NCI-H345 treated with DMSO at 0.1 percent for 48 hours (cell line): ENCODE results near the gene CHST14.
A peak's percentile ranks its signal among the peaks of the same experiment; 100 is the strongest.

Experiments used
- DNase-seq: peaks from one replicate; lab custom pipeline; 2025; ENCODE audit not compliant: unreplicated experiment; lab: John Stamatoyannopoulos, UW

CHST14 gene

GRCh38 chr15:40487816-40488682 is 17.3 kb downstream of the CHST14 start:
- DNase-seq, result peak; percentile 93

GRCh38 chr15:40489274-40490175 is 18.7 kb downstream of the CHST14 start:
- DNase-seq, result no peak

- no peak for DNase-seq
Measured at GRCh38 chr15:40493089-40493840, 22.5 kb downstream of the CHST14 start.

DNA sequence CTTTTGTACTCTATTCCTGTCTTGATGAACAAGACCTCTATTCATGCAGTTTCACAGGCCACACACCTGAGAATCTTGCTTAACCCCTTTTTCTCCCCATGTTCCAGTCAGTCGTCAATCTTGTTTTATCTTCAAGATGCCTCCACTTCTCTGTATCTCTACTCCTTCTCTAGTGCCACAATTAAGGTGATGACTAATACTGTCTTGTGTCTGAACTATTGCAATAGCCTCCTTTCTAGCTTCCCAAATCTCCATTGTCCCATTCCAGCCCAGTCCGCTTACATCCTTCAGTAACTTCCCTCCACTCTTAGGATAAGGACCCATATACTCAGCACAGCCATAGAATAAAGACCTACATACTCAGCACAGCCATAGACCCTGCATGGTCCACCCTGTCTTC is 24.7 kb downstream of the CHST14 start:
- DNase-seq, result no peak

DNA sequence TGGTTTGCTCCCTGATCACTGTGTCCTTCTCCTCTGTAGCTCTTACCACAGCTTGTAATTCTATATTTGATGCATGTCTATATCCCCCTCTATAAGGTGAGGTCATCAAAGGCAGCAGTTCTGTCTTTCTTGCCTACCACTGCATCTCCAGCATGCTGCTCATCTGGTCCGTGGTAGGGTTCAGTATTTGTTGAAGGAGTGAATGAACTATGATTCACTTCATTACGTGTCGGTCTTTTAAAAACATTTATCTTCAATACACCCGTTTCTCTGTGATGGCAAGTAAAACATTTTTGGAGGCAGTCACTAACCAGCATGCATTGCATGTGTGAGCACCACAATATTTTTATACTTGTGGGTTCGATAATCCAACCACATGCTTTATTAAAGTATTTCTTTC is 27.6 kb downstream of the CHST14 start:
- no peak for DNase-seq

DNA sequence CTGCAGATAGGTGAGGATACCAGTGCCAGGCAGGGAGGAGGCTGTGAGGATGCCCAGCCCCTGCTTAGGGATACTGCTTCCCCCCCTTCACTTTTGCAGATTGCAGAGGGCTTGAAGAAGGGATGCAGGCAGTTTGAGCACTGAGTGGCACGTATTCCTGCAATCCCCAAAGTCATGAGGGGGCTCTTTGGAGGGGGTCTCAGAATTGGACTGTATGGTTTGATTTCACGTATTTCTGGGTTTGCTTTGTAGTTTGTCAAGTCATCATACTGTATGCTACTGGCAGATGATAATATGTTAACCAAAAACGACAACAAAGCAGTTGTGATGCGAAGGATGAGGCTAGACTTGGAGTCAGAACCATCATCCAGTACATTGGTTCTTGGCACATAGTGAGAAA is 28.1 kb downstream of the CHST14 start:
- no peak for DNase-seq

DNA sequence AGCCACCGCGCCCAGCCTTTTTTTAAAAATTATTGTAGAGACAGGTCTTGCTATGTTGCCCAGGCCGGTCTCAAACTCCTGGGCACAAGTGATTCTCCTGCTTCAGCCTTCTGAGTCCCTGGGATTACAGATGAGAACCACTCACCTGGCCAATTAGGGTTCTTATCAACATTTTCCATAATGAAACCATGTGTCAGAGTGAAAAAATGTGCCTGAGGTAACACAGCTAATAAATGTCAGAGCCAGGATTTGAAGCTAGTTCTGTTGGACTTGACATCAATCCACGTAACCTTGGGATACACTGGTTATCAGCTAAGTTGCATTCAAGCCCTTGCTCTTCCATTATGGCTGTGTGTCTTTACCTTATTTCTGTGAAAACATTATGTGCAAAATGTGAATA is 29.1 kb downstream of the CHST14 start:
- no peak for DNase-seq

DNA sequence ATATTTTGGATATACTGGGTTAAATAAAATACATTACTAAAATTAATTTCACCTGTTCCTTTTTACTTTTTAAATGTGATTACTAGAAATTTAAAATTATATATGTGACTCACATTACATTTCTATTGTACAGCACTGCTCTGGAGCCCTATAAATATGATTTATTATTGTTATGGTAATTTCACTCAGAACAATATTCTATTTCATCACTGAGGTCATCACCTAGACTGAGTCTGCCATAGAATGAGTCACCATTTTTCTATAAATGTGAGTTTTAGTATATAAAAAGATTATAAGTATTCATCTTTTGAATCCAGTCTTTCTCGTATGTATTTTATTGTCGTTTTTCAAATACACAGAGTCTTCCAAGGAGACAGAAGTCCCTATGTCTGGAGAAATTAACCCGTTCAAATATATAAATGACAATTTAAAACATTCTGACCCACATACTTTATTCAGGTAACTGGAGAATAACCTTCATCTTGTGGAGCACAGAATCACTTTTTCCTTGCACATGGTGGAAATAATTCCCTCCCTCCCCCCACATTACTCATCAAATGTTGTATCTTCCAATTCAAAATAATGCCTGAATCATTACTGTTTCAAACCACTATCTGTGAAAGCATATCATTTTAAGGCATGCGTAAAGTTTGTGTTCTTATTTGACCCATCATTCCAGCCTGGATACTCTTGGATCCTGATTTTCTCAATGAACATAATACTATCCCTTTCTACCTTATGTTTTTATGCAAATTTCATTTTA is 30.0 kb downstream of the CHST14 start:
- DNase-seq, result no peak

DNA sequence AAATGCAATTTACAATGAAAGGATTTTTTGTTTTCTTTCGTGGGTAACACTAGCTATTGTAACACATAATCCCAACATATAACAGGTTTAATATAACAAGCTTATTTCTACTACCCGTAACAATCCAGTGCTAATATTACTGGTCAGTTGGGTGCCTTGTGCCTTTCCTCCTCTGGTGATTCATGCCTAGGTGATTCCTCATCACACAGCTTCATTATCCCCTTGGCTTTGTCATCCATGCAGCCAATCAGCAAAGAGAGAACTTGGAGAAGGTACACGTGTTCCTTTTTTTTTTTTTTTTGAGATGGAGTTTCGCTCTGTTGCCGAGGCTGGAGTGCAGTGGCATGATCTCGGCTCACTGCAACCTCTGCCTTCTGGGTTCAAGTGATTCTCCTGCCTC is 30.7 kb downstream of the CHST14 start:
- DNase-seq, result no peak

- DNase-seq, result peak; percentile 1
Measured at GRCh38 chr15:40506964-40507571, 36.3 kb downstream of the CHST14 start.

DNA sequence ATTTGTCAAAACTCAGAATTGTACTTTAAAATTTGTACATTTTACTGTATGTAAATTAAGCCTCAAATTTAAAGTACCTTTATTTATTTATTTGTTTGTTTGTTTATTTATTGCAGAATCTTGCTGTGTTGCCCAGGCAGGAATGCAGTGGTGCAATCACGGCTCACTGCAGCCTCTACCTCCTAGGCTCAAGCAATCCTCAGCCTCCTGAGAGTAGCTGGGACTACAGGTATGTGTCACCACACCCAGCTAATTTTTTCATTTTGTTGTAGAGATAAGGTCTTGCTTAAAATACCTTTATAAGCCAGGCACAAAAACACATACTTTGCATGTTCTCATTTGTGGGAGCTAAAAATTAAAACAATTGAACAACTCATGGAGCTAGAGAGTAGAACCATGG is 37.4 kb downstream of the CHST14 start:
- DNase-seq, result no peak

GRCh38 chr15:40510201-40510600 is 39.4 kb downstream of the CHST14 start:
- no peak for DNase-seq

GRCh38 chr15:40511093-40511471 is 40.3 kb downstream of the CHST14 start:
- DNase-seq, result no peak

- DNase-seq, result no peak
Measured at GRCh38 chr15:40511472-40512133, 40.8 kb downstream of the CHST14 start.

GRCh38 chr15:40512440-40512839 is 41.7 kb downstream of the CHST14 start:
- no peak for DNase-seq

DNA sequence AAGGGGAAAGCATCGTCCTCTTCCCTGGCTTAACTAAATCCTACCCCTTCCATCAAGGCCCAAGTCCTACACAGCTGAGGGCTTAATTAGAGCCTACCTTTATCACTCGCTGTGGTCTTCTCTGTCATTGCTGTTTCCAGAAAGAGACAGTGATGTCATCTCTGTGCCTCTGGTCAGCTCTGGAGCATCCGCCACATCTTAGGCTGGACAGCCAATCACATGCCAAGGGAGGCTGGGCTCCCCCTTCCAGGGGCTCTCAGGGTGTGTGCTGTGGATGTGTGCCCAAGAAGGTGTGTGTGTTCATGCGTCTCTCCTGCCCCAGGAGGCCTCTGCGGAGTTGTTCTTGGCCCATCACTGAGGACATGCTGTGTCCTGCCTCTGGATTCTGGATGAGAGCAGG is 42.8 kb downstream of the CHST14 start:
- no peak for DNase-seq

GRCh38 chr15:40516322-40516721 is 45.5 kb downstream of the CHST14 start:
- DNase-seq, result no peak
